ENCODE results near the gene NCK1.

DNA sequence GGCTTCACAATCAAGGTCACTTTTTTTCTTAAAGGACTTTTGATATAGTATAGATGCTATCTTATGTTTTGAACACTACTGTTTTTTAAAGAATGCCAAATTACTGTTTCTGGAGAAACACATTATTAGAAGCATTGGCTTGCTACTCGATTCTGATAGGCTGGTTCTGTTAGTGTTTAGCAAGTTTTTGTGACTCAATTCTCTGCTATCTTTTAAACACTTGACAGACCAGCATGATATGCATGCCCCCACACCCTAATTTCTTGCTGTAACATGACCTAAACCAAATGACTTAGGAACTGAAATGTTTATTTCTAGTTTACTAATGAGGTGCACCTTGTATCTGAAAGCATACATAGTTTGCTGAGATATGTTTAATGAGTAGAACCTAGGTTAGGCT lies 90.3 kb downstream of the NCK1 start:
- no peak for TF ChIP-seq POLR2AphosphoS5 (IDR thresholded peaks at IDR 0.05; ENCODE audit: low read depth, low read length)
- TF ChIP-seq POLR2A (IDR thresholded peaks at IDR 0.05; ENCODE audit: low read depth, low read length): no peak
- no peak for TF ChIP-seq TAF1 (IDR thresholded peaks at IDR 0.05; ENCODE audit: borderline replicate concordance, low read depth, low read length)

Data from GM12892 (cell line).